ENCODE results near the gene TOMT.
A peak's percentile ranks its signal among the peaks of the same experiment; 100 is the strongest.

TOMT gene, protein sequence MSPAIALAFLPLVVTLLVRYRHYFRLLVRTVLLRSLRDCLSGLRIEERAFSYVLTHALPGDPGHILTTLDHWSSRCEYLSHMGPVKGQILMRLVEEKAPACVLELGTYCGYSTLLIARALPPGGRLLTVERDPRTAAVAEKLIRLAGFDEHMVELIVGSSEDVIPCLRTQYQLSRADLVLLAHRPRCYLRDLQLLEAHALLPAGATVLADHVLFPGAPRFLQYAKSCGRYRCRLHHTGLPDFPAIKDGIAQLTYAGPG

DNA sequence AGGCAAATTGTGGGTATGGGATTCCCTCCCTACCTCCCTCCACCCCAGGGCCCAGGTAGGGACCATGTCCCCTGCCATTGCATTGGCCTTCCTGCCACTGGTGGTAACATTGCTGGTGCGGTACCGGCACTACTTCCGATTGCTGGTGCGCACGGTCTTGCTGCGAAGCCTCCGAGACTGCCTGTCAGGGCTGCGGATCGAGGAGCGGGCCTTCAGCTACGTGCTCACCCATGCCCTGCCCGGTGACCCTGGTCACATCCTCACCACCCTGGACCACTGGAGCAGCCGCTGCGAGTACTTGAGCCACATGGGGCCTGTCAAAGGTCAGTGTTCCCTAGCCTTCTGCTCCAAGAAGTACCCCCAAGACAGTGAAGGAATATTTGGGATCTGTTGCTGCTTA lies at the start of gene TOMT:
Gene TOMT (plus strand): TSS at position 37 of the 400 bp plus-strand sequence. CDS start 28 bp downstream, at position 65.
- H3K4me3 ChIP-seq (ENCODE audit: low read depth, low read length): no peak within 1 kb of the TSS
- in situ Hi-C loops (cut with HindIII; ENCODE audit: low pct_ligation_motif_present, low sequenced_read_pairs): no loop called here
- H3K36me3 ChIP-seq (replicated peaks): no peaks in the 10 kb centered on the region
- H3K27me3 ChIP-seq (replicated peaks): no peaks in the 10 kb centered on the region
- DNase-seq: no peak
- TF ChIP-seq, protein P1, sequence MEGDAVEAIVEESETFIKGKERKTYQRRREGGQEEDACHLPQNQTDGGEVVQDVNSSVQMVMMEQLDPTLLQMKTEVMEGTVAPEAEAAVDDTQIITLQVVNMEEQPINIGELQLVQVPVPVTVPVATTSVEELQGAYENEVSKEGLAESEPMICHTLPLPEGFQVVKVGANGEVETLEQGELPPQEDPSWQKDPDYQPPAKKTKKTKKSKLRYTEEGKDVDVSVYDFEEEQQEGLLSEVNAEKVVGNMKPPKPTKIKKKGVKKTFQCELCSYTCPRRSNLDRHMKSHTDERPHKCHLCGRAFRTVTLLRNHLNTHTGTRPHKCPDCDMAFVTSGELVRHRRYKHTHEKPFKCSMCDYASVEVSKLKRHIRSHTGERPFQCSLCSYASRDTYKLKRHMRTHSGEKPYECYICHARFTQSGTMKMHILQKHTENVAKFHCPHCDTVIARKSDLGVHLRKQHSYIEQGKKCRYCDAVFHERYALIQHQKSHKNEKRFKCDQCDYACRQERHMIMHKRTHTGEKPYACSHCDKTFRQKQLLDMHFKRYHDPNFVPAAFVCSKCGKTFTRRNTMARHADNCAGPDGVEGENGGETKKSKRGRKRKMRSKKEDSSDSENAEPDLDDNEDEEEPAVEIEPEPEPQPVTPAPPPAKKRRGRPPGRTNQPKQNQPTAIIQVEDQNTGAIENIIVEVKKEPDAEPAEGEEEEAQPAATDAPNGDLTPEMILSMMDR (IDR thresholded peaks at IDR 0.05; ENCODE audit: low read depth, low read length, missing control alignments): no peak
- H3K27ac ChIP-seq: no peak within 1 kb of the TSS

GRCh38 chr11:72058416-72059034 lies 47.2 kb upstream of the TOMT start:
- Histone ChIP-seq H3K4me3 (ENCODE audit: low read depth, low read length) (no peak overlapping the region), H3K27ac (peak overlapping the region; percentile 30), H3K36me3 (replicated peaks) (no peaks in the 10 kb centered on the region), H3K27me3 (replicated peaks) (no peaks in the 10 kb centered on the region)
- TF ChIP-seq, protein P1 (IDR thresholded peaks at IDR 0.05; ENCODE audit: low read depth, low read length, missing control alignments): no peak
- DNase-seq: peak; percentile 41
- in situ Hi-C loops (cut with HindIII; ENCODE audit: low pct_ligation_motif_present, low sequenced_read_pairs): no loop called here

- in situ Hi-C loops (cut with HindIII; ENCODE audit: low pct_ligation_motif_present, low sequenced_read_pairs): no loop called here
Measured at GRCh38 chr11:72061739-72062396, 43.9 kb upstream of the TOMT start.

DNA sequence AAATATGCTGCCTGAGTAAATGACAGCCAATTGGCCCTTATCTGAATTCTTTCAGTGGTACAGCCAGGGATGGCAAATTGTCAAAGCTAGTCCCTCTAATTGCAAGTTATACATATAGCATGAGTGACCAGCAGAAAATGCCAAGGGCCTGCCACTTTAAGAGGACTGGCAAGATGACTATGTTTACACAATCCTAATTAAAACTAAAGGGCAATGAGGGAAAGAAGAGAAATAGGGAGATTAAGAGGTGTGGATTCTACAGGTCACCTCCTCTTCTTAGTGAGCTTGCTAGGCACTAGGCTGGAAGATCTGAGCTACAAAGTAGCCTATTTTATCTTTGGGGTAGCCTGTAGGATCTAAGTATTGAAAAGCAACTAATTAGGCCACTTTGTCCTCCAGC lies 38.9 kb upstream of the TOMT start:
- TF ChIP-seq, protein P1 (IDR thresholded peaks at IDR 0.05; ENCODE audit: low read depth, low read length, missing control alignments): no peak
- in situ Hi-C loops (cut with HindIII; ENCODE audit: low pct_ligation_motif_present, low sequenced_read_pairs): no loop called here
- no peak overlapping the region for H3K4me3 ChIP-seq (ENCODE audit: low read depth, low read length)
- no peak overlapping the region for H3K27ac ChIP-seq
- no peaks in the 10 kb centered on the region for H3K27me3 ChIP-seq (replicated peaks)
- H3K36me3 ChIP-seq (replicated peaks): no peaks in the 10 kb centered on the region
- DNase-seq: no peak

More at GRCh38 chr11:72061739-72062396, 43.9 kb upstream of the TOMT start:
- H3K27ac ChIP-seq: no peak overlapping the region
- no peak overlapping the region for H3K4me3 ChIP-seq (ENCODE audit: low read depth, low read length)
- DNase-seq: no peak
- TF ChIP-seq, protein P1 (IDR thresholded peaks at IDR 0.05; ENCODE audit: low read depth, low read length, missing control alignments): no peak
- H3K36me3 ChIP-seq (replicated peaks): no peaks in the 10 kb centered on the region
- H3K27me3 ChIP-seq (replicated peaks): no peaks in the 10 kb centered on the region

DNA sequence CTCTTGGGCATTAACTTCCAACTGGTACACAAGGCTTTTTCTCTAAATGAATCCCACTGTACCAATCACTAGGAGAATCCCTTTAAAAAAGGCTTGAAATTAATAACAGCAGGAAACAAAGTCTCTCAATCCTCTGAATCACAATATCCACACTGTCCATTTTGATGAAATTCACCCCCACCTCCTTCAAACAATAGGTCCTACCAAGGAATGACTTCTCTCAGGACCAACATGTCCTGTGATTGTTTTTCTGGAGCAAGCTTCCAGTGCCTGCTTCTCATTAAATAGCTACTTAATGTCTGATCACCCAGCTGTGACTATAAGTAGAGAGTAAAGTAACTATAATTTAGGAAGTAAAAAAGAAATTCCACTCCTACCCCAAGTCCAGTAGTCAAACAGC lies 38.5 kb upstream of the TOMT start:
- in situ Hi-C loops (cut with HindIII; ENCODE audit: low pct_ligation_motif_present, low sequenced_read_pairs): no loop called here
- no peaks in the 10 kb centered on the region for H3K27me3 ChIP-seq (replicated peaks)
- DNase-seq: no peak
- H3K36me3 ChIP-seq (replicated peaks): no peaks in the 10 kb centered on the region
- TF ChIP-seq, protein P1 (IDR thresholded peaks at IDR 0.05; ENCODE audit: low read depth, low read length, missing control alignments): no peak
- H3K27ac ChIP-seq: no peak overlapping the region
- no peak overlapping the region for H3K4me3 ChIP-seq (ENCODE audit: low read depth, low read length)

Data from brain microvascular endothelial cell (primary cell).